Measurements from ENCODE around the gene SUB1. TPM values are rescaled to one million over a fixed set of nuclear protein-coding genes. Genes with fewer than 3 reads are reported as not detected.
A peak's percentile ranks its signal among the peaks of the same experiment; 100 is the strongest.

The SUB1 gene
- total RNA-seq, 1 donor from 2014 or later, result 147 TPM

- ATAC-seq (no peak), DNase-seq (ENCODE audit: low spot score) (no peak)
- intact Hi-C loops (cut with DNase I), result loop anchor here (10.0 kb wide), 1 partner anchor 360 kb away; no protein-coding TSS in a partner anchor
These were observed 9.8 kb downstream of the SUB1 start for GRCh38 chr5:32595118-32595517.

GRCh38 chr5:32597041-32597629, 11.8 kb downstream of the SUB1 start:
- no peak for DNase-seq (ENCODE audit: low spot score)

GRCh38 chr5:32598260-32598937, 13.0 kb downstream of the SUB1 start:
- ATAC-seq (no peak), DNase-seq (ENCODE audit: low spot score) (no peak)
- intact Hi-C loops (cut with DNase I), result loop anchor here (10.0 kb wide), 1 partner anchor 364 kb away; no protein-coding TSS in a partner anchor

More at GRCh38 chr5:32597041-32597629, 11.8 kb downstream of the SUB1 start:
- ATAC-seq, result no peak
- intact Hi-C loops (cut with DNase I), result loop anchor here (10.0 kb wide), 1 partner anchor 362 kb away; no protein-coding TSS in a partner anchor

- DNase-seq (ENCODE audit: low spot score), result no peak
- peak; percentile 66 for ATAC-seq
- intact Hi-C loops (cut with DNase I), result loop anchor here (10.0 kb wide), 1 partner anchor 364 kb away; no protein-coding TSS in a partner anchor
These were observed 13.7 kb downstream of the SUB1 start for GRCh38 chr5:32598997-32599549.

GRCh38 chr5:32600054-32600622, 14.8 kb downstream of the SUB1 start:
- DNase-seq (ENCODE audit: low spot score) (no peak), ATAC-seq (peak; percentile 86)

GRCh38 chr5:32601623-32602295, 16.4 kb downstream of the SUB1 start:
- intact Hi-C loops (cut with DNase I), result no loop called here
- DNase-seq (ENCODE audit: low spot score) (no peak), ATAC-seq (no peak)

More at GRCh38 chr5:32600054-32600622, 14.8 kb downstream of the SUB1 start:
- intact Hi-C loops (cut with DNase I), result no loop called here

GRCh38 chr5:32602906-32603305, 17.5 kb downstream of the SUB1 start:
- no peak for DNase-seq (ENCODE audit: low spot score)
- intact Hi-C loops (cut with DNase I), result no loop called here
- no peak for ATAC-seq

GRCh38 chr5:32604800-32605765, 19.7 kb downstream of the SUB1 start:
- intact Hi-C loops (cut with DNase I), result no loop called here

GRCh38 chr5:32605766-32606152, 20.4 kb downstream of the SUB1 start:
- intact Hi-C loops (cut with DNase I), result no loop called here
- DNase-seq (ENCODE audit: low spot score) (no peak), ATAC-seq (no peak)

More at GRCh38 chr5:32604800-32605765, 19.7 kb downstream of the SUB1 start:
- ATAC-seq (no peak), DNase-seq (ENCODE audit: low spot score) (no peak)

- DNase-seq (ENCODE audit: low spot score) (no peak), ATAC-seq (peak; percentile 36)
- intact Hi-C loops (cut with DNase I), result loop anchor here (10.0 kb wide), 1 partner anchor 128 kb away; no protein-coding TSS in a partner anchor
These were observed 27.0 kb downstream of the SUB1 start for GRCh38 chr5:32612134-32612888.

- ATAC-seq (peak; percentile 89), DNase-seq (ENCODE audit: low spot score) (peak; percentile 91)
- intact Hi-C loops (cut with DNase I), result loop anchor here (10.0 kb wide), 1 partner anchor 128 kb away; no protein-coding TSS in a partner anchor
These were observed 27.8 kb downstream of the SUB1 start for GRCh38 chr5:32613050-32613672.

GRCh38 chr5:32615236-32615635, 29.9 kb downstream of the SUB1 start:
- intact Hi-C loops (cut with DNase I), result loop anchor here (10.0 kb wide), 1 partner anchor 130 kb away; no protein-coding TSS in a partner anchor
- DNase-seq (ENCODE audit: low spot score), result no peak
- ATAC-seq, result no peak

- intact Hi-C loops (cut with DNase I), result loop anchor here (10.0 kb wide), 1 partner anchor 134 kb away; no protein-coding TSS in a partner anchor
- ATAC-seq, result no peak
These were observed 33.6 kb downstream of the SUB1 start for GRCh38 chr5:32618962-32619361.

GRCh38 chr5:32621256-32621655, 35.9 kb downstream of the SUB1 start:
- DNase-seq (ENCODE audit: low spot score) (no peak), ATAC-seq (no peak)
- intact Hi-C loops (cut with DNase I), result no loop called here

More at GRCh38 chr5:32618962-32619361, 33.6 kb downstream of the SUB1 start:
- no peak for DNase-seq (ENCODE audit: low spot score)

GRCh38 chr5:32625106-32625505, 39.7 kb downstream of the SUB1 start:
- DNase-seq (ENCODE audit: low spot score) (no peak), ATAC-seq (no peak)
- intact Hi-C loops (cut with DNase I), result no loop called here

- ATAC-seq (no peak), DNase-seq (ENCODE audit: low spot score) (no peak)
- intact Hi-C loops (cut with DNase I), result no loop called here
These were observed 40.2 kb downstream of the SUB1 start for GRCh38 chr5:32625547-32625946.

Data from sciatic nerve (tissue), 2 donors.